Neuron (in vitro differentiated cells): ENCODE data around the gene LHFPL3.
"Not testable (repeated sequence)": the region's sequence is repeated elsewhere in the genome, so short reads cannot be mapped to it uniquely, and the experiment has no call there.

Experiments used
- H2AFZ ChIP-seq: one replicate; pipeline ENCODE4 v1.6.1; 2013; ENCODE audit warnings: low read depth, mild to moderate bottlenecking, inconsistent platforms, low read length, moderate library complexity
- H3K27me3 ChIP-seq: one replicate; pipeline ENCODE4 v1.6.1; 2013; ENCODE audit warnings: low read length; ENCODE audit not compliant: insufficient read depth
- H3K36me3 ChIP-seq: one replicate; pipeline ENCODE4 v1.6.1; 2013; ENCODE audit warnings: low read length; ENCODE audit not compliant: insufficient read depth
- H3K4me1 ChIP-seq: one replicate; pipeline ENCODE4 v1.6.1; 2013; ENCODE audit warnings: low read length; ENCODE audit not compliant: insufficient read depth
- H3K4me3 ChIP-seq: 2 replicates; pipeline ENCODE4 v1.5.1; 2013; ENCODE audit warnings: mild to moderate bottlenecking, low read length, moderate library complexity
- H3K9me3 ChIP-seq: one replicate; pipeline ENCODE4 v1.6.1; 2013; ENCODE audit warnings: low read length

Gene LHFPL3

DNA sequence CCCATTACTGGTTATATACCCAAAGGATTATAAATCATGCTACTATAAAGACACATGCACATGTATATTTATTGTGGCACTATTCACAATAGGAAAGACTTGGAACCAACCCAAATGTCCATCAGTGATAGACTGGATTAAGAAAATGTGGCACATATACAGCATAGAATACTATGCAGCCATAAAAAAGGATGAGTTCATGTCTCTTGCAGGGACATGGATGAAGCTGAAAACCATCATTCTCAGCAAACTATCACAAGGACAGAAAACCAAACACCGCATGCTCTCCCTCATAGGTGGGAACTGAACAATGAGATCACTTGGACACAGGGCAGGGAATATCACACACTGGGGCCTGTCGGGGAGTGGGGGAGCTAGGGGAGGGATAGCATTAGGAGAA is 392.6 kb downstream of the LHFPL3 start:
- not testable (repeated sequence) for H3K36me3 ChIP-seq, H2AFZ ChIP-seq, H3K9me3 ChIP-seq, H3K4me1 ChIP-seq, H3K4me3 ChIP-seq, H3K27me3 ChIP-seq

DNA sequence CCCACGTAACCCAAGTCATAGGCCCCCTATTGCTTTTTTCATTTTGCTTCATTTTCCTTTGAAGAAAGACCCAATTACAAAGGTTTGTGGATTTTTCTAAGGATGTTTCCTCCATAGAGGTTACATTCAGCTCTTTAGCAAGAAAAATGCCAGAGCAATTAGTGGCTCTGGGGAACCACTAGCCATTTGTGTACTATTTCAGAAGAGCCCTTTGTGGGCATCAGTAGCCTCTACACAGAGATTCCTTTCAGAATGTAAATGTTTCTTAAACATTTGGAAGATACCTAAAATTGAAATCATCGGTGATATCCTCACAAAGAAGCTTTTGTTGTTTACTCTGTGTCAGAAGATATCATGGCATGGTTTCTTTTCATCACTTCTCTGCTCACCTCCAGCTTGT is 394.6 kb downstream of the LHFPL3 start:
- H3K36me3 ChIP-seq, result no peaks in the 10 kb centered on the region
- no peaks in the 10 kb centered on the region for H3K9me3 ChIP-seq
- no peaks in the 10 kb centered on the region for H3K27me3 ChIP-seq
- no peaks in the 10 kb centered on the region for H3K4me1 ChIP-seq
- no peak overlapping the region for H3K4me3 ChIP-seq
- H2AFZ ChIP-seq, result no peak overlapping the region

DNA sequence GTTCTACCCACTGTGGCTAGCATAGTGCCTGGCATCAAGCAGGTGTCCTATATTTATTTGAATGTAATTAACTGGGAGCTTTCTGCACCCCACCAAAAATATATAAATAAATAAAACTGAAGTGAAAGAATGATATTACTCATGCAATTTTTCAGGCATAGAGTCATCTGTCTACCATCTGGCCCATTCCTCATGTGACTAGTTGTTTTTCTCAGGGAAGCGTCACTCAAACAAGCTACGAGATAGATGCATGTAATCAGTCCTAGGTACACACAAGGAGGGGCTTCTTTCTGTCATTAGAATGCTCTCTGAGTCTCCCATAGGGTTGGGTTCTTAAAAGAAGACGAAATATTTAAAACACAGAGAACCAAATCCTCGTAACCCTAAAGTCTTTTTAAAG is 430.1 kb downstream of the LHFPL3 start:
- Histone ChIP-seq H2AFZ (no peak overlapping the region), H3K27me3 (no peaks in the 10 kb centered on the region), H3K9me3 (no peaks in the 10 kb centered on the region), H3K4me1 (no peaks in the 10 kb centered on the region), H3K4me3 (no peak overlapping the region), H3K36me3 (no peaks in the 10 kb centered on the region)

DNA sequence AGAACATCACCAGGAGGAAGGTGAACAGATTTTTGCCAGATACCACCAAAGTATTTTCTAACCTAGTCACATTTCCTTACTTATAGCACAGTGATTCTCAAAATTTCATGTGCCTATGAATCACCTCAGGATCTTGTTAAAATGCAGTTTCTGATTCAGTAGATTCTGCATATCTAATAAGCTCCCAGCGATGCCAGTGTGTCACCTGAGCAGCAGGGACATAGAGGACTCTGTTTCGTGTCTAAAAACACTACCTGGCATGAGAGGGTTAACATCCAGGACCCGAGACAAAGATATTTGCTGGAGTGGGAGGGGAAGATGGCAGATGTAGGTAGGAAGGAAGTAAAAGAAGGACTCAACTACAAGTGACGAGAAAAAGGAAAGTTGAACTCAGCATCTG is 433.5 kb downstream of the LHFPL3 start:
- Histone ChIP-seq H3K36me3 (no peaks in the 10 kb centered on the region), H3K9me3 (no peaks in the 10 kb centered on the region), H2AFZ (no peak overlapping the region), H3K27me3 (no peaks in the 10 kb centered on the region), H3K4me1 (no peaks in the 10 kb centered on the region), H3K4me3 (no peak overlapping the region)

DNA sequence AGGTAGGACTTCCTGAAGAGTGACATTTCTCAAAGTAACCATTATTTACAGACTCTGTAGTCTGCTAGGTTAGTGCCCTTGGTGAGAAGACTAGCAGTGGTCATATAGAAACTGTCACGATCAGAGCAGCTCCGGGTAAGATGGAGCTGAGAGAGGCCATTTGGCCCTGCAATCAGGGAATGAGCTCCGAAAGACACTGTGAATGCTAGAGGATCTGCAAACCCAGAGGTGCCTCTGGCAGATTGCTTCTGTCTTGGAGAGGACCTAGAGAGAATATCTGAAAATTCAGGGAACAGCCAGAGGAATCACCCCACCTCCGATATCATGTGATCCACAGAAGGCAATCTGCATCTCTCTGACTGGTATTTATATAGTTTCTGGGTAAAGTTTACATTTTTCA is 438.7 kb downstream of the LHFPL3 start:
- no peaks in the 10 kb centered on the region for H3K9me3 ChIP-seq
- H3K27me3 ChIP-seq, result no peaks in the 10 kb centered on the region
- peaks cover 7% of the 10 kb centered on the region for H3K4me1 ChIP-seq
- H3K36me3 ChIP-seq, result no peaks in the 10 kb centered on the region
- H3K4me3 ChIP-seq, result no peak overlapping the region
- H2AFZ ChIP-seq, result no peak overlapping the region

DNA sequence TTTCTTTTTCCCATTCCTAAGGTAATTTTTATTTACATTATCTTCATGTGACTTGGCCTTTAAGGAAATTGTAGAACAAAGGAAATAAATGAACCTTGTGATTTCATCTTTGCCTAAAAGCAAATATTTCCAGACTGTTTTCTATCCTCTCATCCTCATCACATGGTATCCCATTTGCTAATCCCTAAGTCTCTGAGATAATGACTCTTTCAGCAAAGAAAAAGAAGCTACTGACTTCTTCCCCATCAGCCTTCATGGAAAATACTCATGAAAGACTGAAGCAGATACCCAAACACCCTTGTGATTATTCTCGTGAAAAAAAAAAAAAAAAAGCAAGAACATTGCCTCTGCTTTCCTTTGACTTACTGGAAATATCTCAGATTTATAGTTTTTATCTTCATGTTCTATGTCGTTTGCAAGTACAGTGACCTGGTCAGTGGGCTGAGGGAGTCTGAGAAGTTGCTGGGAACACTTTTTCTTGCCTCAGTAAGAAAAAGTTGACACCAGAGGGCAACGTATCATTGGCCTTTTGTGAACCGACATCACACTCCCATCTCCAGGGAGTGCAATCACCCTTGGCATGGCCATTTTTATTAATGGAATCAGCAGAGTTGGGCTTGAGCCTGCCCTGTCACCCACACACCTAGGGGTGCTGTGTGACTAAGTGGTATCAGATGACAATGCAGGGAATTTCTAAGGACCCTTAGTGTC is 439.6 kb downstream of the LHFPL3 start:
- Histone ChIP-seq H3K4me3 (no peak overlapping the region), H3K9me3 (no peaks in the 10 kb centered on the region)

DNA sequence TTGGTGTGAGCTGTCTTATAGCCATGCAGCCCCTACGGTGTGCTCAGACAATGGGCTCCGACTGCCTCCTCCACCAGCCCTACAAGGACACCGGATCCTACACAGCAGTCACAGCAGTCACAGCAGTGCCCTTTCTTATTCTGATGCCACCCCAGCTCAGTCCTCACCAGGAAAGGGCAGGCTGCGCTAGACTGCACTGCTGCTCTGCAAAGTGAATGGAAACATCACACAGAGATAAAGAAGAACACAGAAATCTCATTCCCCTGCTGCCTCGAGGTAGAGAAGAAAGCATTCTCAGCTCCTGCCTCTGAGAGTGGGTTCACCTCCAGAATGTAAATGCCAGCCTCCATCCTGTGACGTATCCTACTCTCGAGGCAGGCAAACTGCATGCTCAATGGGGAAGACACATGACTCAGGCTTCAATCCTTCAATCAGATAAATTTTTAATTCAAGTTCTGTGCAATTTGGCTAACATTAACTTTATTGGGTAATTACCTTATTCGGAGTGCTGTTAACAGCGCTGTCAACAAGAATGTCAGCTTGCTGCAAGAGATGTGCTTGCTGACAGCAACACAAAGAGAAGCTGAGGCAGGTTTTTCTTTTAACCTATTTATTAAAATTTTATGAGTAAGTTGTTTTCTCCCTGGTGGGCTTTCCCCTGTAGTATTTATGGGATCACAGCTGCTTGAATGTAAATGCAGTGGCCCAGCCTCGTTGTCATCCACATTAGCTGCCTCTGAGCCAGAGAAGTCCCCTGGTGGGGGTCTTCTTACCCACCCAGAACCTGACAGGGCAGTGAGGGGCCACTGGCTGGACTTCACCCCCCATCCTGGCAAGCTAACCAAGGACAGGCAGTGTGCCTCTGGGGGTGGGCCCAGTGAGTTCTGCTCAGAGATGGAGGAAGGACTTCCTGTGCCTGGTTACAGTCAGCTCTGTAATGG is 444.3 kb downstream of the LHFPL3 start:
- H3K4me3 ChIP-seq, result no peak overlapping the region
- peaks cover 7% of the 10 kb centered on the region for H3K4me1 ChIP-seq
- no peaks in the 10 kb centered on the region for H3K36me3 ChIP-seq
- no peaks in the 10 kb centered on the region for H3K27me3 ChIP-seq
- H3K9me3 ChIP-seq, result no peaks in the 10 kb centered on the region
- no peak overlapping the region for H2AFZ ChIP-seq

More for the DNA sequence above, 439.6 kb downstream of the LHFPL3 start:
- Histone ChIP-seq H2AFZ (no peak overlapping the region), H3K27me3 (no peaks in the 10 kb centered on the region), H3K4me1 (peaks cover 7% of the 10 kb centered on the region), H3K36me3 (no peaks in the 10 kb centered on the region)

DNA sequence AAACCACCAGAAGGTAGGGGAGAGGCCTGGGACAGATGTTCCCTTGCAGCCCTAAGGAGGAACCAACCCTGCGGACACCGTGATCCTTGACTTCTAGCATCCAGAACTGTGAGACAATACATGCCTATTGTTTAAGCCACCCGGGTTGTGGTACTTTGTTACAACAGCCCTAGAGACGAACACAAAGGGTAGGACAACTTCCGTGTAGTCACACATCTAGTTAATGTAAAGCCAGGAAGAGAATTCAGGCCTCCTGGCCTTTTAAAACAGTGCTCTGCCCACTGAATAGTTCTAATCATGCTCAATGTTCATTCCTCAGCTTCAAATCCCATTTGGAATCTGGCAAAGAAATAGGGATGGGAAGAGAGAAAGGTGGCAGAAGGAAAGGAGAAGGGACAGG is 445.4 kb downstream of the LHFPL3 start:
- no peaks in the 10 kb centered on the region for H3K36me3 ChIP-seq
- H3K27me3 ChIP-seq, result no peaks in the 10 kb centered on the region
- H3K9me3 ChIP-seq, result no peaks in the 10 kb centered on the region
- H3K4me1 ChIP-seq, result no peaks in the 10 kb centered on the region
- no peak overlapping the region for H3K4me3 ChIP-seq
- no peak overlapping the region for H2AFZ ChIP-seq

DNA sequence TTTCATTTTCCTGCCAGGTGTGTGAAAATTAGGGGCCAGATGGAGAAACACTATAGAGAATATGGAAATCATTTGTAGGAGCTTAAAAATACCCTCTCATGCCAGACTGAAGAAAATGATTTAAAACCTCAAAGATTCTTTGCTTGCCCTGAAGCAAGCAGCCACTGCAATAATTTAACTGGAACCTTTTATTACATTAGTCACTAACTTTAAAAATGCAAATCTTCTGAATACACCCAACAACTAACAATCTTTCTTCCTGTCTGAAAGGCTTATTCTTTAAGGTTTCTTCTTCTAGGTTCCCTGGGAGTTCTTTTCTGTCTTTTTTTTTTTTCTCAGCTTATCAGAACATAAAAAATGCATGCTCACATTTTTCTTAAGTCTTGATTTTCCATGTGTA is 447.1 kb downstream of the LHFPL3 start:
- Histone ChIP-seq H3K36me3 (no peaks in the 10 kb centered on the region), H3K27me3 (no peaks in the 10 kb centered on the region), H2AFZ (no peak overlapping the region), H3K4me3 (no peak overlapping the region), H3K4me1 (no peaks in the 10 kb centered on the region), H3K9me3 (no peaks in the 10 kb centered on the region)

DNA sequence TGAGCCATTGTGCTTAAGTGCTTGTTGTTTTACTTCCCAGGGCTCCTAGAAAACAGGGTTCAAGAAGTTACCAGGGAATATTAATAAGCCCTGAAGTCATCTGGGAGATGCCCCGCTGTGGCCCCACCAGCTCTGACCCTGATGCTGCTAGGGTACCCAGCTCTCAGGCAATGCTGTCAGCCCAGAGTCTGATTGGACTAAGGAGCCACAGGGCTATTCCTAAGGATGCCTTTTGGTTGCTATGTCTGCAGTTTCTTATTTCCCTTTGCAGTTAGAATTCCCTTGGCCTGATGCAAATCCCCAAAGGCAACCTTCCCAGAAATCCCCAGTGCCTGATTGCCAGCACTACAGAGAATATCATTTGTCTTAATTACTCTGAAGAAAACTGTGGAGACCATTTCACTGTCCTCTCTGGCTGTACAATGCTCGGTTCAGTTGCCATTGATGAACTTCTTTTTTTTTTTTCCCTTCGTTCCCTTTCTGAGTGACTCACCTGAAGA is 448.9 kb downstream of the LHFPL3 start:
- H3K4me3 ChIP-seq, result no peak overlapping the region
- no peaks in the 10 kb centered on the region for H3K4me1 ChIP-seq
- no peak overlapping the region for H2AFZ ChIP-seq
- H3K9me3 ChIP-seq, result no peaks in the 10 kb centered on the region
- peaks cover 3% of the 10 kb centered on the region for H3K27me3 ChIP-seq
- no peaks in the 10 kb centered on the region for H3K36me3 ChIP-seq

DNA sequence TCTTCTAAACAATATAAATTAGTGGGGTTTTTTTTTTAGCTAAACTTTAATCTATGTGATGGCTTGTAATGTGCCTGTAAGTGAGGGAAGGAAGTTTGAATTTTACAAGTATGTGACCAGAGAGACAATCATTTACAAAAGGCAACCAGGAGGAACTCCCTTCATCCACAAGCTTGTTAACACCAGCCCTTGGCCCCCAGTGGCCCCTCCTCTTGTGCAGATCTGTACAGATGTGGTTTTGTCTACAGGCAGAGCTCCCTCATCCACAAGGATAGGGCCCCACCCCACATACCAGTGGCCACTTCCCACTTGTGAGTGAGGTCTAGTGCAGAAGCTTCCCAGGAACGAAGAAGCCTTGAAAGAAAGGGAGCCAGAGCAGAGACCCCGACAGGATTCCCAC is 451.5 kb downstream of the LHFPL3 start:
- Histone ChIP-seq H2AFZ (no peak overlapping the region), H3K9me3 (no peaks in the 10 kb centered on the region), H3K4me3 (no peak overlapping the region), H3K27me3 (peaks cover 3% of the 10 kb centered on the region), H3K36me3 (no peaks in the 10 kb centered on the region), H3K4me1 (no peaks in the 10 kb centered on the region)

DNA sequence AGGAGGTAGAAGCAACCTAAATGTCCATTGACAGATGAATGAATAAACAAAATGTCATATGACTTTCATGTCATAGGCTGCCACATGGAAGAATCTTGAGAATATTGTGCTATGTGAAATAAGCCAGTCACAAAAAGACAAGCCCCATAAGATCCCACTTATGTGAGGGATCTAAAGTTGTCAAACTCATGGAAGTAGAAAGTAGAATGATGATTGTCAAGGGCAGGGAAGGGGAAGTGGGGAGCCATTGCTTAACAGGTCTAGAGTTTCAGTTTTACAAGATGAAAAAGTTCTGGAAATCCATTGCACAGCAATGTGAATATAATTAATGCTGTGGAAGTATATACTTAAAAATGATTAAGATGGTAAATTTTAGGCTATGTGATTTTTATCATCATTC is 456.3 kb downstream of the LHFPL3 start:
- no peak overlapping the region for H3K4me3 ChIP-seq
- H3K27me3 ChIP-seq, result peaks cover 3% of the 10 kb centered on the region
- H3K9me3 ChIP-seq, result no peaks in the 10 kb centered on the region
- no peaks in the 10 kb centered on the region for H3K36me3 ChIP-seq
- no peak overlapping the region for H2AFZ ChIP-seq
- no peaks in the 10 kb centered on the region for H3K4me1 ChIP-seq

DNA sequence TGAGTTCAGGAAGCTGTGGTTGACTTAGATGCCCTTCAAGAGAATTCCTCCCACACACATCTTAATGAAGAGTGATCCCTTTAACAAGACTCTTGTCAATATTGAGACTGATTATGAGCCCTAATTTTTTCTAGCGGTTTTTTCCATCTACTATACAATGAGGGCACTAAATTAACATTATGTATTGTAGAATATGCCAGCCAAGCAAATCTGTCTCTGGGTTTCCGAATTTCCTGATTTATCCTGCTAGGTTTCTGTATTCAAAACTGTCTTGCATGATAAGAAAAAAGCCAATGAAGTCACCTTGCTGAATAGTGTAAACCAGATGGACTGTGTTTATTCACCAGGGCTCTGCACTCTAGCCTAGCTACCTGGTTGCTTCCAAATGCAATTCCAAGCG is 461.4 kb downstream of the LHFPL3 start:
- Histone ChIP-seq H3K9me3 (no peaks in the 10 kb centered on the region), H3K4me3 (no peak overlapping the region), H3K27me3 (no peaks in the 10 kb centered on the region), H3K36me3 (no peaks in the 10 kb centered on the region), H2AFZ (no peak overlapping the region), H3K4me1 (no peaks in the 10 kb centered on the region)
